Measurements from ENCODE around the gene ITSN1. TPM values are rescaled to one million over a fixed set of nuclear protein-coding genes. Genes with fewer than 3 reads are reported as not detected.

ITSN1 gene
- total and polyA plus RNA-seq, 3 donors from 2014 or later: 20.0 to 56.6 (median 48.4) TPM

DNA sequence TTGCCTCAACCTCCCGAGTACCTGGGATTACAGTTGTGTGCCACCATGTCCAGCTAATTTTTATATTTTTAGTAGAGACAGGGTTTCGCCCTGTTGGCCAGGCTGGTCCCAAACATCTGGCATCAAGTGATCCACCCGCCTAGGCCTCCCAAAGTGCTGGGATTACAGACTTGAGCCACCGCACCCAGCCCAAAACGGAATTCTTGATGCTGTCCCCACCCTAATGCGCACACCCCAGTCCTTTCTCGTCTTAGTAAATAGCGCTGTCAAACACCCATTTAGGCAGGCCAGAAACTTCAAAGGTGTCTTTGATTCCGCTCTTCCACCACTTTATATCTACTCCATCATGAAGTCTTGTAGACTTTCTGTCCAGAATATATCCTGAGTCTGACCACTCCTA is 35.1 kb downstream of the ITSN1 start:
- no peaks in the 10 kb centered on the region for H3K27me3 ChIP-seq
- H3K9me3 ChIP-seq: no peaks in the 10 kb centered on the region
- no peaks in the 10 kb centered on the region for H3K4me1 ChIP-seq
- intact Hi-C loops (cut with DNase I; ENCODE audit: low total_unique reads): no loop called here
- no peak overlapping the region for H3K27ac ChIP-seq
- 93 to 97% methylated on average over 9 of the region's 9 CpGs for WGBS, 2 donors
- no peak for TF ChIP-seq POLR2A (IDR thresholded peaks at IDR 0.05)
- H3K36me3 ChIP-seq (ENCODE audit: low read depth, missing control alignments): no peaks in the 10 kb centered on the region
- no peak overlapping the region for H3K4me3 ChIP-seq
- no peak for DNase-seq

DNA sequence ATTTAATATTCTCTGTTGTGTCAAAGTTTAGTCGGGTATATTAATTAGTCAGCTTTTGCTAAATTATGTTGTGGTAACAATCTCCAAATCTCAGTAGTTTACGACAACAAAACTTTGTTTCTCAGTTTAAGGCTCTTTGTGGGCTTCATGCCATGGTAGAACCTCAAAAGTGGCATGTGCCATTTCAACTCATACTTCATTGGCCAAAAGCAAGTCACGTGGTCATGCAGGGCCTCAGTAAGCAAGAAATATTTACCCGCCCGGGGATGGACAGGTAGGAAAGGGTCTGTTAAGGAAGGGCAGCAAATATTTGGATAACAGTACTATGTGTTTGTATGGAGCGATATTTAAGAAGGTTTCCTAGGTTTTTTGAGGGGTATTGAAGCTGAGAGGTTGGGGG is 38.6 kb downstream of the ITSN1 start:
- Histone ChIP-seq H3K27ac (no peak overlapping the region), H3K9me3 (no peaks in the 10 kb centered on the region), H3K27me3 (no peaks in the 10 kb centered on the region), H3K4me3 (no peak overlapping the region), H3K36me3 (ENCODE audit: low read depth, missing control alignments) (no peaks in the 10 kb centered on the region), H3K4me1 (peaks cover 8% of the 10 kb centered on the region)
- no peak for DNase-seq
- 93 to 97% methylated on average over 6 of the region's 6 CpGs for WGBS, 2 donors
- no peak for TF ChIP-seq POLR2A (IDR thresholded peaks at IDR 0.05)
- TF ChIP-seq, protein P1, sequence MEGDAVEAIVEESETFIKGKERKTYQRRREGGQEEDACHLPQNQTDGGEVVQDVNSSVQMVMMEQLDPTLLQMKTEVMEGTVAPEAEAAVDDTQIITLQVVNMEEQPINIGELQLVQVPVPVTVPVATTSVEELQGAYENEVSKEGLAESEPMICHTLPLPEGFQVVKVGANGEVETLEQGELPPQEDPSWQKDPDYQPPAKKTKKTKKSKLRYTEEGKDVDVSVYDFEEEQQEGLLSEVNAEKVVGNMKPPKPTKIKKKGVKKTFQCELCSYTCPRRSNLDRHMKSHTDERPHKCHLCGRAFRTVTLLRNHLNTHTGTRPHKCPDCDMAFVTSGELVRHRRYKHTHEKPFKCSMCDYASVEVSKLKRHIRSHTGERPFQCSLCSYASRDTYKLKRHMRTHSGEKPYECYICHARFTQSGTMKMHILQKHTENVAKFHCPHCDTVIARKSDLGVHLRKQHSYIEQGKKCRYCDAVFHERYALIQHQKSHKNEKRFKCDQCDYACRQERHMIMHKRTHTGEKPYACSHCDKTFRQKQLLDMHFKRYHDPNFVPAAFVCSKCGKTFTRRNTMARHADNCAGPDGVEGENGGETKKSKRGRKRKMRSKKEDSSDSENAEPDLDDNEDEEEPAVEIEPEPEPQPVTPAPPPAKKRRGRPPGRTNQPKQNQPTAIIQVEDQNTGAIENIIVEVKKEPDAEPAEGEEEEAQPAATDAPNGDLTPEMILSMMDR (IDR thresholded peaks at IDR 0.05): no peak
- intact Hi-C loops (cut with DNase I; ENCODE audit: low total_unique reads): no loop called here

DNA sequence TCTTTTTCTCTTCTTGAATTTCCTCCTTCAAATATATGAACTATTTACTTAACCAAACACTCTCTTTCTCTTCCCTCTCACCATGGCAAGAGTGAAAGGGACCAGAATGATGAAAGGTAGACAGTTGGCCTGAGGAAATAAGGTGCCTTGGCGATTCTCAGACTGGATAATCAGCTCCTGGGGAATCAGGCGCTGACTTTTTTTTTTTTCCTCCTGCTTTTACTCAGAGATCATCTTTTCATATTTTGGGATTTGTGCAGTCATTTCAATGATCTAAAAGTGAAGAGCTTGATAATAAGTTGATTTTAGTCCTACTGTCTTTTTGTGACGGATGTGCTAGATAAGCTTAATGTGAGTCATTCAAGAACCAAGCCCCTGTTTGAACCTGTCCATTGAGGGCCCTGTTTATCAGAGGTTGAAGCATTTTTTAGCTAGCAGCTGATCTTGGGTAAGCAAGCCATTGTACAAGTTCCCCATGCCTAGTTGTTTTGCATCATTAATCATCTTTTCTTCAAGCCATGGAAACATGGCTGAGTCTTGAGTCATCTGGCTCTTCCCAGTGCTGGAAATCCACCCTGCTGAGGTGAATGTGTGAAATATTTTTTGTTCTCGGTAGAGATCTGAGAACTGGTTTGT is 40.8 kb downstream of the ITSN1 start:
- WGBS, 2 donors: 74 to 81% methylated on average over 4 of the region's 4 CpGs
- peaks cover 14% of the 10 kb centered on the region for H3K4me1 ChIP-seq
- TF ChIP-seq POLR2A (IDR thresholded peaks at IDR 0.05): no peak
- TF ChIP-seq, protein P1 (IDR thresholded peaks at IDR 0.05): no peak
- H3K27ac ChIP-seq: no peak overlapping the region
- H3K4me3 ChIP-seq: no peak overlapping the region
- intact Hi-C loops (cut with DNase I; ENCODE audit: low total_unique reads): no loop called here
- no peaks in the 10 kb centered on the region for H3K36me3 ChIP-seq (ENCODE audit: low read depth, missing control alignments)
- H3K9me3 ChIP-seq: no peaks in the 10 kb centered on the region
- H3K27me3 ChIP-seq: no peaks in the 10 kb centered on the region
- no peak for DNase-seq

DNA sequence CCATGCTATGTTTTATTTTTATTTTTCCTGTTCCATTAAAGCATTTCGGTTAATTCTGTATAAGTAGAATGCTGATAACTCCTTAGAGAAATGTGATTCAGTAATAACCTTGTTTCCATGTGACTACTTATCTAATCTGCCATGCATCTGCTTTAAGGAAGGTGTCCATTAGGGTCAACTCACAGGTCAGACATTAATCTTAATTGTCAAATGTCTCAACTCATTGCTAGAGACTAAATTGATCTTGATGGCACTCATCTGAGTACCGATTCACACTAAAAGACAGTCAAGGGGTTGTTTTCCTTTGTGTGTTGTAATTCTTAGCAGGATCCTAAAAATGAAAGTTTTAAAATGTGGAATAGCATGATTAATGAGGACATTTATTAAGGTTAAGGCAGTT is 41.8 kb downstream of the ITSN1 start:
- H3K27ac ChIP-seq: no peak overlapping the region
- intact Hi-C loops (cut with DNase I; ENCODE audit: low total_unique reads): no loop called here

DNA sequence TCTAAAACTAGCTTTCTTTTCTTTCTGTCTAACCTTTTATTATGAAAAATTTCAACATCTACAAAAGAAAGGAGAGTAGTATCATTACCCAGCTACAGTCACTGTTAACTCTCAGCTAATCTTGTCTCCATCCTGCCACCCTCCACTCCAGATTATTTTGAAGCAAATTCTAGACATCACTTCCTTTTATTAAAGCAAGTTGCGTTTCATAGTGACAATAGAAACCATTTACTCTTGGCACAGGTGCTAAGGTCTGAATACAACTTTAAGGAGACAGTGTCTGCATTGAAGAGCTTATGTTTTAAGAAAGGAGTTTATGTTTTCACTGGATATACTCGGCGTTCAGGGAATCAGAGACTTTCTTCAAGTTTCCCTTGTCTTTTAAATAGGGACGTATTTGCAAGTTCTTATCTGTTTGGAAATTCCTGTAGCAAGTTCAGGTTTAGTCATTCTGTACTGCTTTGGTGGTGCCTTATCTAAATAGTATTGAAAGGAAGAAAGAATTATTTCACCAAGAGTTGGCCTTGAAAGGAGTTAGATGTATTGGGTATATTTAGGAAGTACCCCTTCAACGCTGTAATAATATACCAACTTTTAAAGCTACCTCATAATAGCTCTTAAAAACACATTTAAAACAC is 42.7 kb downstream of the ITSN1 start:
- H3K4me1 ChIP-seq: peaks cover 14% of the 10 kb centered on the region
- no peak overlapping the region for H3K4me3 ChIP-seq
- no peak for TF ChIP-seq POLR2A (IDR thresholded peaks at IDR 0.05)
- TF ChIP-seq, protein P1 (IDR thresholded peaks at IDR 0.05): no peak
- H3K27ac ChIP-seq: peak overlapping the region in 1 of 2 donors; percentile 43
- no peaks in the 10 kb centered on the region for H3K9me3 ChIP-seq
- no peaks in the 10 kb centered on the region for H3K36me3 ChIP-seq (ENCODE audit: low read depth, missing control alignments)
- 29 to 36% methylated on average over 5 of the region's 5 CpGs for WGBS, 2 donors
- no peak for DNase-seq
- intact Hi-C loops (cut with DNase I; ENCODE audit: low total_unique reads): no loop called here
- H3K27me3 ChIP-seq: no peaks in the 10 kb centered on the region

More for the DNA sequence above, 41.8 kb downstream of the ITSN1 start:
- no peak for DNase-seq
- Histone ChIP-seq H3K4me3 (no peak overlapping the region), H3K4me1 (peaks cover 14% of the 10 kb centered on the region), H3K27me3 (no peaks in the 10 kb centered on the region), H3K9me3 (no peaks in the 10 kb centered on the region), H3K36me3 (ENCODE audit: low read depth, missing control alignments) (no peaks in the 10 kb centered on the region)
- 66 to 77% methylated on average over 2 of the region's 2 CpGs for WGBS, 2 donors
- TF ChIP-seq POLR2A (IDR thresholded peaks at IDR 0.05): no peak
- TF ChIP-seq, protein P1 (IDR thresholded peaks at IDR 0.05): no peak
